ENCODE data around the gene PCDH15.

The PCDH15 gene

DNA sequence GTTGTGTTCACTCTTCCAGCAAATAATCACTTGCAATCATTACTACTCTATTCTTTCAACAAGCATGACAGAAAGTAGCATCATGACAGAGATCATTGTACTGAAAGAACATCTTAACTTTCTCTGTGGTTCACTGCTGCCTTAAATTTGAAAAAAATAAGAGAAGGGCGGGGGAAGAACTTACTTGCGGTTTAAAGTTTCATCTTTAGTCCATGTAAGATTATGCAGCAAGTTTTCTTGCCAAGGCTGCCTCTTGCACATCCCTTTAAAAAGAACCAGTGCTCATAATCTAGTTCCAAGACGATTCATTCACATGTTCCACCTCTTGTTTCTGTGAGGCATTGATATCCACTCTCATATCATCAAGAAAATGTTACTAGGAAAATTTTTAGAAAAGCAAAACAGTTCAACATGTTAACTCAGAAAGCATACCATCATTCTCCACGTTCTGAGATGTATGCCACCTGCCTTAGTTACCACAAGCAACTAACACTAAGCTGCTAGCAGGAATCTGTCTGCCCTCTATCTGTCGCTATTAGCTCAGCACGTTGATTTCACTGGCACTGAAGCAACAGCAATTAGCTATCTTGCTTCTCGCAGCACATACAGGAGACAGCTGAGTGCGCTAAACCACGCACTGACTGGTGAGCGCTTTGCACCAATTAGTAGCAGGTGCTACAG, at the start of gene PCDH15:
Gene PCDH15, minus strand, starts transcription at position 491 of the 681 bp plus-strand sequence. CDS start 136,969 bp downstream, outside the sequence.
- no peak for DNase-seq (ENCODE audit: low read depth, low spot score)

DNA sequence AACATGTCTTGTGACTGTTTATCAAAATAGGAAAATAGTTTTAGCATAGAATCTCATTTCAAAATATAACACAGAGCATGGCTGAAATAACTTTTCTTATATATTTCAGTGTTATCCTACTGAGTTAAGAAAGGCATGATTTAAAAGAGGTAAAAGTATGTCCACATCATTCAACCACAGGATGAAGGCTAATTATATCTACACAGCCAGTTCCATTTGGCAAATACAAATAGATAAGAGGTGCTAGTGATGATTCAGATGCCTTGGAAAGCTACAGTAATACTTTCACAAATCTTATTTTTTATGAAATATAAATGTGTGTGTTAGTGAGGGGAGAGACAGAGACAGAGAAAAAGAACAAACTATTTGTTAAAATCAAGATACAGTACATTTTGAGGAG, 42.9 kb upstream of the PCDH15 start:
- no peak for DNase-seq (ENCODE audit: low read depth, low spot score)

GRCh38 chr10:54843085-54843646, 42.1 kb upstream of the PCDH15 start:
- no peak for DNase-seq (ENCODE audit: low read depth, low spot score)

- DNase-seq (ENCODE audit: low read depth, low spot score): no peak
Observed at GRCh38 chr10:54837479-54837878, 36.4 kb upstream of the PCDH15 start.

DNA sequence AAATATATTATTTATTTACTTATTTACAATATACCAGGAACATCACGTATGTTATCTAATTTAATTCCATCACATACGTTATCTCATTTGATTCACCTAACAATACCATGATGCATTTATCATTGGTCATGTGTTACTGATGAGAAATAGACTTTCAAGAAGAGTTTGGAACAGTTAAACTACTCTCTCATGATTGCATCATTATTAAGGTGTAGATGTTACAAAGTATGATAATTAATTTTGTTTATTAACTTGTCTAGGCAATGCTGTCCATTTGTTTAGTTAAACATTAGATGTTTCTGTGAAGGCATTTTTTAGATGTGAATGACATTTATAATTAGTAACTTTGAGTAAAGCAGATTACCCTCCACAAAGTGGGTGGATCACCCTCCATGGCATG, 32.0 kb upstream of the PCDH15 start:
- DNase-seq (ENCODE audit: low read depth, low spot score): no peak

GRCh38 chr10:54826994-54827560, 26.0 kb upstream of the PCDH15 start:
- DNase-seq (ENCODE audit: low read depth, low spot score): no peak

GRCh38 chr10:54815583-54815982, 14.6 kb upstream of the PCDH15 start:
- DNase-seq (ENCODE audit: low read depth, low spot score): no peak

- DNase-seq (ENCODE audit: low read depth, low spot score): no peak
Observed at GRCh38 chr10:54808186-54808935, 7.3 kb upstream of the PCDH15 start.

- DNase-seq (ENCODE audit: low read depth, low spot score): no peak
Observed at GRCh38 chr10:54799506-54799905, 1.5 kb downstream of the PCDH15 start.

- no peak for DNase-seq (ENCODE audit: low read depth, low spot score)
Observed at GRCh38 chr10:54797636-54798321, 3.3 kb downstream of the PCDH15 start.

- DNase-seq (ENCODE audit: low read depth, low spot score): no peak
Observed at GRCh38 chr10:54796881-54797280, 4.2 kb downstream of the PCDH15 start.

DNA sequence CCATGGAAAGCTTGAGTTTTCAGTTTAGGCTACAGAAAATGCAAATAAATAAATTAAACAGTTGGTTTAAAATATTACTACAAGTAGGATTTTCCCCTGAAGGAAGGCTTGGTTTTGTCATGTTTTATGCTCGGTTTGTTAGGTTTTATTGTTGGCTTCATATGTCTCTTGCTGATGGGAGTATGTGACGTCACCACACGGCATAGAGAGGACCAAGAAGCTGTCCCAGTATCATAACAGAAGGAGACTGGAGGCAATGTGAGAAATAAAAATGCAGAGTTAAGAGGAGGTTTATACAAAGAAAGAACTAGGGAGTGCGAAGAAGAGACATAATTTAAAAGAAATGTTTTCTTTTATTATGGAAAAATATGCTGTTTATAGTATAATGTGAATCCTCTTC, 24.4 kb downstream of the PCDH15 start:
- DNase-seq (ENCODE audit: low read depth, low spot score): no peak

DNA sequence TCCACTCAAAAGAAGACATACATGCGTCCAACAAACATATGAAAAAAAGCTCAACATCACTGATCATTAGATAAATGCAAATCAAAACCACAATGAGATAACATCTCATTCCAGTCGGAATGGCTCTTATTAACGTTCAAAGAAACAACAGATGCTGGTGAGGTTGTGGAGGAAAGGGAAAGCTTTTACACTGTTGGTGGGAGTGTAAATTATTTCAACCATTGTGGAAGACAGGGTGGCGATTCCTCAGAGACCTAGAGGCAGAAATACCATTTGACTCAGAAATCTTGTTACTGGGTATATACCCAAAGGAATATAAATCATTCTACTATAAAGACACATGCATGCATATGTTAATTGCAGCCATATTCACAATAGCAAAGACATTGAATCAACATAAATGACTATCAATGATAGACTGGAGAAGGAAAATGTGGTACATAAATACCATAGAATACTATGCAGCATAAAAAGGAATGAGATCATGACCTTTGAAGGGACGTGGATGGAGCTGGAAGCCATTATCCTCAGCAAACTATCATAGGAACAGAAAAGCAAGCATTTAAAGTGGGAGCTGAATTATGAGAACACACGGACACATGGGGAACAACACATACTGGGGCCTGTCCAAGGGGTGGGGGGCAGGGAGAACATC, 28.4 kb downstream of the PCDH15 start:
- no peak for DNase-seq (ENCODE audit: low read depth, low spot score)

- no peak for DNase-seq (ENCODE audit: low read depth, low spot score)
Observed at GRCh38 chr10:54769051-54769450, 32.0 kb downstream of the PCDH15 start.

- DNase-seq (ENCODE audit: low read depth, low spot score): no peak
Observed at GRCh38 chr10:54758791-54759190, 42.2 kb downstream of the PCDH15 start.

GRCh38 chr10:54749623-54750022, 51.4 kb downstream of the PCDH15 start:
- DNase-seq (ENCODE audit: low read depth, low spot score): no peak

DNA sequence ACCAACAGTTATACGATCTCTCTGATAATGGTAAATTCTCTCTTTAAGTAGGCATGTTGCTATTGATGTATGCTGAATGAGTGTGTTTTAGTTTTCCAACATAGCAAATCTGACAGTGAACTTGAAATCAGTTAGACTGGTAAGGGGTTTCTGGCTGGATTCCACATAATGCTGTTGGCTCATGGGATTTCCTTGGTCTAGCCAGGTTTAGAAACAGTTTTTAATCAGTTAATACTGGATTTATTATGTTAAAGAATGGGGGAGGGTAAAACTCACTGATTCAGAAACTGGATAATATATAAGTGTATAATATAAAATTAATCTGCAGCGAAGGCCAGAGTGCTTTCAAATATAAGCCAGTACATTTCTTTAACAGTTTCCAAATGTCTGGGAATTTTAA, 55.6 kb downstream of the PCDH15 start:
- DNase-seq (ENCODE audit: low read depth, low spot score): no peak

DNA sequence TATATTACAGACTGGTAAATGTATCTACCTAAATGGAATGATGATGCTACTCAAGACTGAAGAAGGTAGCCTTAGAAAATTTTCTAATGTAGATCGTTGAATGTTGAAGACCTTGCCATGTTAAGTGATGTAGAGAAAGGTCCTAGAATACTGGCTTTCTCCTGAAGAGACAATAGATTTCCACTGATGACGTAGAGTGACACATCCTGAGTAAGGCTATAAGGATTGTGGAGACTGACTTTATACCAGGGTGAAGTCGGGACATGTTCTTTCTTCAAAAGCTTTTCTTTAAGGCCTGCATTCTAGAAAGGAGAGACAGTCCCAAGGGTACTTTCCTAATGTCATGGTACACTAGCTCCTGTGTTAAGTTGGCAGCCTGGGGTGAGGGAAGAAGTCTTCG, 58.6 kb downstream of the PCDH15 start:
- no peak for DNase-seq (ENCODE audit: low read depth, low spot score)

DNA sequence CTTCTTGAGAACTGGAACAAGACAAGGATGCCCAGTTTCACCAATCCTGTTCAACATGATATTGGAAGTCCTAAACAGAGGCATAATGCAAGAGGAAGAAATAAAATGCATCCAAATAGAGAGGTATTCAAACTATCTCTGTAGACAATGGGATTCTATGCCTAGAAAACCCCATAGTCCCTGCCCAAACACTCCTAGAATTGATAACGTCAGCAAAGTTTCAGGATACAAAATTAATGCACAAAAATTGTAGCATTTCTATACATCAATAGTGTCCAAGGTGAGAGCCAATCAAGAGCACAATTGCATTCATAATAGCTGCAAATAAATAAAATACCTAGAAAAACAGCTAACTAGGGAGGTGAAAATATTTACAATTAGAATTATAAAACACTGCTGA, 72.5 kb downstream of the PCDH15 start:
- no peak for DNase-seq (ENCODE audit: low read depth, low spot score)

GRCh38 chr10:54722075-54722474, 79.0 kb downstream of the PCDH15 start:
- no peak for DNase-seq (ENCODE audit: low read depth, low spot score)

GRCh38 chr10:54710918-54711317, 90.1 kb downstream of the PCDH15 start:
- DNase-seq (ENCODE audit: low read depth, low spot score): no peak
